HEK293T (cell line): Measurements from ENCODE around the gene HLA-DQB1.

ENCODE experiments used
- L3MBTL2 ChIP-seq: fragments of 450-650 bp; conservative IDR thresholded peaks from 2 replicates; pipeline ENCODE4 v1.6.1; 2016; ENCODE audit warnings: mild to moderate bottlenecking
- NFRKB ChIP-seq: fragments of 450-650 bp; IDR thresholded peaks from 2 replicates; pipeline ENCODE4 v1.6.1; 2016; ENCODE audit warnings: mild to moderate bottlenecking, moderate library complexity
- PKNOX1 ChIP-seq: fragments of 450-650 bp; IDR thresholded peaks from 2 replicates; pipeline ENCODE4 v1.6.1; 2016

DNA sequence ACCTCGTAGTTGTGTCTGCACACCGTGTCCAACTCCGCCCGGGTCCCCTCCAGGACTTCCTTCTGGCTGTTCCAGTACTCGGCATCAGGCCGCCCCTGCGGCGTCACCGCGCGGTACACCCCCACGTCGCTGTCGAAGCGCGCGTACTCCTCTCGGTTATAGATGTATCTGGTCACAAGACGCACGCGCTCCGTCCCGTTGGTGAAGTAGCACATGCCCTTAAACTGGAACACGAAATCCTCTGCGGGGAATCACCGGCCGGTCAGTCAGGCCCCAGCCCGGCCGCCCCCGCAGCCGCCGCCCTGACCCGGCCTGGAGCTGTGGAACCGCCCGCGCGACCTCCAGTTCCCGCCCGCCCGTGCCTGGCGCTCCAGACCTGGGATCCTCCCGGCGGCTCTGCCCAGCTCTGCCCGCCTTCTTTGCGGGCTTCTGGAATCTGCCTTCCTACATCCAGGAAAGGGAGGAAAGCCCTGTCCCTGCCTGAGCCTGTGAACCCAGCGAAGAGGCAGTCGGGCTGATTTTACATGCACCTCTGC is 1.6 kb downstream of the HLA-DQB1 start:
- TF ChIP-seq PKNOX1 (no peak), L3MBTL2 (no peak), NFRKB (no peak)
